IMR-90 (cell line): ENCODE measurements around the gene KLHDC9. TPM values are rescaled to one million over a fixed set of nuclear protein-coding genes. Genes with fewer than 3 reads are reported as not detected.

Source experiments
- ATAC-seq: fragments of 200-7000 bp; cut with Tn5 transposase; 2 replicates; pipeline ENCODE4 v1.9.1; 2020; ENCODE audit warnings: low read depth, mild to moderate bottlenecking, moderate library complexity
- BruUV-seq: library from RNA; stranded (reverse); fragments of 400-500 nt; replicated peaks from 2 replicates; lab custom pipeline; 2021; lab: Mats Ljungman, UMichigan
- CTCF ChIA-PET: fragments of 300-600 bp; formaldehyde crosslinking; extraction: SDS; loops from one replicate; lab custom pipeline; 2021; ENCODE audit warnings: antibody characterized with exemption; lab: Yijun Ruan, JAX
- POLR2A ChIA-PET: fragments of 300-600 bp; sonication (Branson Sonifier 250); formaldehyde crosslinking; loops from one replicate; lab custom pipeline; 2022; ENCODE audit warnings: antibody characterized with exemption; ENCODE audit not compliant: unreplicated experiment; lab: Charles Lee
- DNase-seq: peaks from one replicate; pipeline ENCODE4 v3.0.0; 2013
- H2AFZ ChIP-seq: replicated peaks from 2 replicates; pipeline ENCODE3; 2013; ENCODE audit warnings: low read length, mild to moderate bottlenecking; ENCODE audit not compliant: poor library complexity
- H2AK5ac ChIP-seq: 2 replicates; pipeline ENCODE4 v1.6.1; 2013; ENCODE audit warnings: low read depth, low read length, inconsistent platforms
- H2AK9ac ChIP-seq: replicated peaks from 2 replicates; pipeline ENCODE3; 2013; ENCODE audit warnings: mild to moderate bottlenecking, low read depth, low read length, moderate library complexity; ENCODE audit not compliant: poor library complexity
- H2BK120ac ChIP-seq: 2 replicates; pipeline ENCODE4 v1.6.1; 2013; ENCODE audit warnings: low read depth, low read length, inconsistent platforms
- H2BK15ac ChIP-seq: 3 replicates; pipeline ENCODE4 v1.6.1; 2013; ENCODE audit warnings: low read depth, low read length, inconsistent platforms
- H2BK20ac ChIP-seq: 2 replicates; pipeline ENCODE4 v1.6.1; 2013; ENCODE audit warnings: low read depth, mild to moderate bottlenecking, inconsistent platforms, low read length, moderate library complexity
- H2BK5ac ChIP-seq: 2 replicates; pipeline ENCODE4 v1.6.1; 2013; ENCODE audit warnings: mild to moderate bottlenecking, low read depth, low read length, inconsistent platforms; ENCODE audit not compliant: poor library complexity, severe bottlenecking
- H3K14ac ChIP-seq: replicated peaks from 2 replicates; pipeline ENCODE4 v1.6.1; 2013; ENCODE audit warnings: low read depth, low read length, inconsistent platforms
- H3K18ac ChIP-seq: 2 replicates; pipeline ENCODE4 v1.6.1; 2013; ENCODE audit warnings: low read depth, low read length, control low read depth
- H3K23ac ChIP-seq: 2 replicates; pipeline ENCODE4 v1.6.1; 2013; ENCODE audit warnings: low read depth, low read length, inconsistent platforms
- H3K27ac ChIP-seq: 2 replicates; pipeline ENCODE4 v1.5.1; 2013; ENCODE audit warnings: mild to moderate bottlenecking, control low read depth, low read length; ENCODE audit not compliant: insufficient read depth
- H3K27me3 ChIP-seq: 2 replicates; pipeline ENCODE4 v1.6.1; 2013; ENCODE audit warnings: low read length; ENCODE audit not compliant: control insufficient read depth, insufficient read depth
- H3K36me3 ChIP-seq: 2 replicates; pipeline ENCODE4 v1.6.1; 2013; ENCODE audit warnings: low read length, mixed read lengths; ENCODE audit not compliant: control insufficient read depth, insufficient read depth
- H3K4ac ChIP-seq: 2 replicates; pipeline ENCODE4 v1.6.1; 2013; ENCODE audit warnings: low read depth, low read length, inconsistent platforms
- H3K4me1 ChIP-seq: 2 replicates; pipeline ENCODE4 v1.6.1; 2013; ENCODE audit warnings: low read length, mixed read lengths; ENCODE audit not compliant: control insufficient read depth, insufficient read depth
- H3K4me2 ChIP-seq: 2 replicates; pipeline ENCODE4 v1.6.1; 2013; ENCODE audit warnings: low read depth, mild to moderate bottlenecking, control low read depth, low read length, moderate library complexity
- H3K4me3 ChIP-seq: 2 replicates; pipeline ENCODE4 v1.5.1; 2013; ENCODE audit warnings: low read depth, mild to moderate bottlenecking, control low read depth, low read length, moderate library complexity; ENCODE audit not compliant: insufficient read depth
- H3K56ac ChIP-seq: 2 replicates; pipeline ENCODE4 v1.6.1; 2013; ENCODE audit warnings: low read length, inconsistent platforms; ENCODE audit not compliant: insufficient read depth; ENCODE audit errors: extremely low read depth
- H3K79me1 ChIP-seq, 2 experiments: 2 replicates each; pipeline ENCODE4 v1.6.1; 2013; ENCODE audit warnings: low read length in 2 of 2, inconsistent platforms in 1 of 2, low read depth in 1 of 2
- H3K9ac ChIP-seq: 2 replicates; pipeline ENCODE4 v1.6.1; 2013; ENCODE audit warnings: low read depth, low read length, control low read depth
- H3K9me1 ChIP-seq: 2 replicates; pipeline ENCODE4 v1.6.1; 2013; ENCODE audit warnings: low read length, inconsistent platforms; ENCODE audit not compliant: insufficient read depth
- H3K9me3 ChIP-seq: 2 replicates; pipeline ENCODE4 v1.6.1; 2013; ENCODE audit warnings: low read length; ENCODE audit not compliant: control insufficient read depth, insufficient read depth
- H4K20me1 ChIP-seq: 2 replicates; pipeline ENCODE4 v1.6.1; 2013; ENCODE audit warnings: low read length, inconsistent platforms; ENCODE audit not compliant: insufficient read depth
- H4K5ac ChIP-seq: 2 replicates; pipeline ENCODE4 v1.6.1; 2013; ENCODE audit warnings: mild to moderate bottlenecking, low read depth, low read length, control low read depth
- H4K8ac ChIP-seq, 2 experiments: 2 replicates each; pipeline ENCODE4 v1.6.1; 2013; ENCODE audit warnings: low read depth in 2 of 2, low read length in 2 of 2, control low read depth in 1 of 2, inconsistent platforms in 1 of 2
- H4K91ac ChIP-seq: 2 replicates; pipeline ENCODE4 v1.6.1; 2013; ENCODE audit warnings: low read depth, low read length, inconsistent platforms; ENCODE audit not compliant: insufficient read depth
- BHLHE40 ChIP-seq: fragments of 150-350 bp; IDR thresholded peaks from 2 replicates; pipeline ENCODE4 v1.6.1; 2016; ENCODE audit warnings: mild to moderate bottlenecking, low read depth, low read length
- CEBPB ChIP-seq: IDR thresholded peaks from 2 replicates; pipeline ENCODE4 v1.6.1; 2012; ENCODE audit warnings: low read depth, low read length, improper control_type of control experiment
- CHD1 ChIP-seq: IDR thresholded peaks from 2 replicates; pipeline ENCODE4 v1.6.1; 2012; ENCODE audit warnings: low read depth, low read length, improper control_type of control experiment
- FOS ChIP-seq: fragments of 150-350 bp; IDR thresholded peaks from 2 replicates; pipeline ENCODE4 v1.6.1; 2016; ENCODE audit warnings: low read depth, low read length
- MXI1 ChIP-seq: IDR thresholded peaks from 2 replicates; pipeline ENCODE4 v1.6.1; 2012; ENCODE audit warnings: low read depth, mild to moderate bottlenecking, low read length, moderate library complexity, borderline replicate concordance
- NFE2L2 ChIP-seq: fragments of 150-350 bp; IDR thresholded peaks from 2 replicates; pipeline ENCODE4 v1.6.1; 2016; ENCODE audit warnings: low read depth, mild to moderate bottlenecking, low read length
- RCOR1 ChIP-seq: IDR thresholded peaks from 2 replicates; pipeline ENCODE4 v1.6.1; 2012; ENCODE audit warnings: mild to moderate bottlenecking, low read length, improper control_type of control experiment; ENCODE audit not compliant: insufficient replicate concordance
- WGBS, 2 experiments: methylation state at CpG; one replicate each; pipeline versions ENCODE4 v1.1.5 to v1.1.7; 2013; ENCODE audit warnings: missing lambda C conversion rate in 2 of 2; ENCODE audit not compliant: insufficient read length in 1 of 2; ENCODE audit errors: extremely low coverage in 2 of 2; 5-methylcytosine and 5-hydroxymethylcytosine counted together
- dilution Hi-C: fragments of 300-500 bp; cut with HindIII; formaldehyde crosslinking; loops from one replicate; pipeline ENCODE4 v1.14.3; 2018; ENCODE audit warnings: low sequenced_read_pairs; ENCODE audit not compliant: unreplicated experiment
- in situ Hi-C: fragments of 300-500 bp; cut with MboI; formaldehyde crosslinking; loops from 3 replicates; pipeline ENCODE4 v1.14.3; 2019; ENCODE audit warnings: low sequenced_read_pairs, inconsistent platforms, mixed read lengths
- intact Hi-C: fragments of 100-400 bp; cut with micrococcal nuclease; formaldehyde crosslinking; loops from 2 replicates; pipeline ENCODE4 v1.10.0; 2022
- polyA plus RNA-seq, 3 experiments: library from polyadenylated mRNA; depleted of rRNA; stranded (reverse); fragments of >200 nt; gene quantifications; 2 replicates each; pipeline ENCODE4 v1.2.3, GENCODE V29; 2012; ENCODE audit warnings: low replicate concordance in 1 of 3
- total RNA-seq: library from RNA; depleted of rRNA; stranded (reverse); fragments of >200 nt; gene quantifications from 2 replicates; pipeline ENCODE4 v1.2.3, GENCODE V29; 2012
- TF ChIP-seq, protein P1 (sequence below): conservative IDR thresholded peaks from 2 replicates; pipeline ENCODE4 v1.5.1; 2012; ENCODE audit warnings: mild to moderate bottlenecking, low read depth, low read length, improper control_type of control experiment
- TF ChIP-seq, protein P2 (sequence below): fragments of 150-350 bp; IDR thresholded peaks from 2 replicates; pipeline ENCODE4 v1.6.1; 2016; ENCODE audit warnings: low read depth, mild to moderate bottlenecking, low read length, moderate library complexity, borderline replicate concordance
- TF ChIP-seq, protein P3 (sequence below): fragments of 150-350 bp; IDR thresholded peaks from 2 replicates; pipeline ENCODE4 v1.6.1; 2017; ENCODE audit warnings: mild to moderate bottlenecking, antibody characterized with exemption, low read length, low read depth

KLHDC9 gene
- total and polyA plus RNA-seq, 2 of the 4 experiments (the other 2 are of a cell fraction), result 0.18 to 0.70 TPM

DNA sequence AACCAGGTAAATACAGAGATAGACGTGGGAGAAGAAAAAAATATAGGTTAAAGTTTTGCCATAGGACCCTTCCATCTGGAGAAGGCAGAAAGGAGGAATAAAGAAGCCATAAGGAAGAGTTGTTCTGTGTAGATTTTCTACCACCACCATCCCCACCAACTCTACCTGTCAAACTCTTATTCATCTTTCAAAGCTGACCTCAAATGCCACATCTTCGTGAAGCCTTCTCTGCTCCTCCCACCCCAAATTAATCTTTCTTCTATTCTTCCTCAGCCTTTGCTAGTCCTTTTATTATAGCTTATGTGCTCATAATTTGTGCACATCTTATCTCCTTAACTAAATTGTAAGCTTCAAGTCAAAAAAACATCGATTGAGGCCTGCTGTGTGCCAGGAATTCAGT is 7.5 kb upstream of the KLHDC9 start:
- no CpG with 5 or more reads among the region's 3 CpGs for WGBS, 2 experiments
- no peak overlapping the region for H2BK20ac ChIP-seq
- no peak overlapping the region for H4K5ac ChIP-seq
- H2AK5ac ChIP-seq, result no peak overlapping the region
- no peak overlapping the region for H2BK120ac ChIP-seq
- H2AK9ac ChIP-seq, result no peak overlapping the region
- H3K9me1 ChIP-seq, result peaks cover 14% of the 10 kb centered on the region
- no peaks in the 10 kb centered on the region for H3K27me3 ChIP-seq
- no peak overlapping the region for H3K4me3 ChIP-seq
- ChIA-PET CTCF (no interaction called here), POLR2A (no interaction called here)
- H2AFZ ChIP-seq, result no peak overlapping the region
- H3K4ac ChIP-seq, result no peak overlapping the region
- no peak overlapping the region for H3K14ac ChIP-seq
- DNase-seq (no peak), ATAC-seq (no peak)
- no peak overlapping the region for H4K91ac ChIP-seq
- H3K79me1 ChIP-seq, result no peaks in the 10 kb centered on the region
- no peak overlapping the region for H3K4me2 ChIP-seq
- H3K36me3 ChIP-seq, result no peaks in the 10 kb centered on the region
- no peak overlapping the region for H3K9ac ChIP-seq
- dilution Hi-C loops (no loop called here), intact Hi-C loops (no loop called here), in situ Hi-C loops (no loop called here)
- no peak overlapping the region for H2BK5ac ChIP-seq
- H3K18ac ChIP-seq, result no peak overlapping the region
- H4K8ac ChIP-seq, result no peak overlapping the region
- no TSS peak for BruUV-seq
- TF ChIP-seq NFE2L2, result no peak
- no peak for TF ChIP-seq BHLHE40
- TF ChIP-seq FOS, result no peak
- TF ChIP-seq RCOR1, result no peak
- TF ChIP-seq, protein P1, sequence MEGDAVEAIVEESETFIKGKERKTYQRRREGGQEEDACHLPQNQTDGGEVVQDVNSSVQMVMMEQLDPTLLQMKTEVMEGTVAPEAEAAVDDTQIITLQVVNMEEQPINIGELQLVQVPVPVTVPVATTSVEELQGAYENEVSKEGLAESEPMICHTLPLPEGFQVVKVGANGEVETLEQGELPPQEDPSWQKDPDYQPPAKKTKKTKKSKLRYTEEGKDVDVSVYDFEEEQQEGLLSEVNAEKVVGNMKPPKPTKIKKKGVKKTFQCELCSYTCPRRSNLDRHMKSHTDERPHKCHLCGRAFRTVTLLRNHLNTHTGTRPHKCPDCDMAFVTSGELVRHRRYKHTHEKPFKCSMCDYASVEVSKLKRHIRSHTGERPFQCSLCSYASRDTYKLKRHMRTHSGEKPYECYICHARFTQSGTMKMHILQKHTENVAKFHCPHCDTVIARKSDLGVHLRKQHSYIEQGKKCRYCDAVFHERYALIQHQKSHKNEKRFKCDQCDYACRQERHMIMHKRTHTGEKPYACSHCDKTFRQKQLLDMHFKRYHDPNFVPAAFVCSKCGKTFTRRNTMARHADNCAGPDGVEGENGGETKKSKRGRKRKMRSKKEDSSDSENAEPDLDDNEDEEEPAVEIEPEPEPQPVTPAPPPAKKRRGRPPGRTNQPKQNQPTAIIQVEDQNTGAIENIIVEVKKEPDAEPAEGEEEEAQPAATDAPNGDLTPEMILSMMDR, result no peak
- TF ChIP-seq, protein P2, sequence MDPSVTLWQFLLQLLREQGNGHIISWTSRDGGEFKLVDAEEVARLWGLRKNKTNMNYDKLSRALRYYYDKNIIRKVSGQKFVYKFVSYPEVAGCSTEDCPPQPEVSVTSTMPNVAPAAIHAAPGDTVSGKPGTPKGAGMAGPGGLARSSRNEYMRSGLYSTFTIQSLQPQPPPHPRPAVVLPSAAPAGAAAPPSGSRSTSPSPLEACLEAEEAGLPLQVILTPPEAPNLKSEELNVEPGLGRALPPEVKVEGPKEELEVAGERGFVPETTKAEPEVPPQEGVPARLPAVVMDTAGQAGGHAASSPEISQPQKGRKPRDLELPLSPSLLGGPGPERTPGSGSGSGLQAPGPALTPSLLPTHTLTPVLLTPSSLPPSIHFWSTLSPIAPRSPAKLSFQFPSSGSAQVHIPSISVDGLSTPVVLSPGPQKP, result no peak
- no peak for TF ChIP-seq MXI1
- no peak for TF ChIP-seq CHD1
- no peak for TF ChIP-seq CEBPB
- TF ChIP-seq, protein P3, sequence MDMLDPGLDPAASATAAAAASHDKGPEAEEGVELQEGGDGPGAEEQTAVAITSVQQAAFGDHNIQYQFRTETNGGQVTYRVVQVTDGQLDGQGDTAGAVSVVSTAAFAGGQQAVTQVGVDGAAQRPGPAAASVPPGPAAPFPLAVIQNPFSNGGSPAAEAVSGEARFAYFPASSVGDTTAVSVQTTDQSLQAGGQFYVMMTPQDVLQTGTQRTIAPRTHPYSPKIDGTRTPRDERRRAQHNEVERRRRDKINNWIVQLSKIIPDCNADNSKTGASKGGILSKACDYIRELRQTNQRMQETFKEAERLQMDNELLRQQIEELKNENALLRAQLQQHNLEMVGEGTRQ, result no peak
- H4K20me1 ChIP-seq, result no peaks in the 10 kb centered on the region
- no peak overlapping the region for H3K27ac ChIP-seq
- H3K23ac ChIP-seq, result no peak overlapping the region
- H3K9me3 ChIP-seq, result no peaks in the 10 kb centered on the region
- no peak overlapping the region for H3K56ac ChIP-seq
- H2BK15ac ChIP-seq, result no peak overlapping the region
- peaks cover 8% of the 10 kb centered on the region; the same call in 1 of the 2 replicates for H3K4me1 ChIP-seq
